D341Med (cell line): ENCODE data around the gene ACVR1B.

Experiments
- DNase-seq: peaks from one replicate; pipeline ENCODE4 v3.0.0; 2012; ENCODE audit warnings: low spot score

The ACVR1B gene

GRCh38 chr12:52004042-52004648 is 52.6 kb downstream of the ACVR1B start:
- peak; percentile 70 for DNase-seq

- DNase-seq = no peak
Measured at GRCh38 chr12:52005218-52005902, 53.9 kb downstream of the ACVR1B start.

DNA sequence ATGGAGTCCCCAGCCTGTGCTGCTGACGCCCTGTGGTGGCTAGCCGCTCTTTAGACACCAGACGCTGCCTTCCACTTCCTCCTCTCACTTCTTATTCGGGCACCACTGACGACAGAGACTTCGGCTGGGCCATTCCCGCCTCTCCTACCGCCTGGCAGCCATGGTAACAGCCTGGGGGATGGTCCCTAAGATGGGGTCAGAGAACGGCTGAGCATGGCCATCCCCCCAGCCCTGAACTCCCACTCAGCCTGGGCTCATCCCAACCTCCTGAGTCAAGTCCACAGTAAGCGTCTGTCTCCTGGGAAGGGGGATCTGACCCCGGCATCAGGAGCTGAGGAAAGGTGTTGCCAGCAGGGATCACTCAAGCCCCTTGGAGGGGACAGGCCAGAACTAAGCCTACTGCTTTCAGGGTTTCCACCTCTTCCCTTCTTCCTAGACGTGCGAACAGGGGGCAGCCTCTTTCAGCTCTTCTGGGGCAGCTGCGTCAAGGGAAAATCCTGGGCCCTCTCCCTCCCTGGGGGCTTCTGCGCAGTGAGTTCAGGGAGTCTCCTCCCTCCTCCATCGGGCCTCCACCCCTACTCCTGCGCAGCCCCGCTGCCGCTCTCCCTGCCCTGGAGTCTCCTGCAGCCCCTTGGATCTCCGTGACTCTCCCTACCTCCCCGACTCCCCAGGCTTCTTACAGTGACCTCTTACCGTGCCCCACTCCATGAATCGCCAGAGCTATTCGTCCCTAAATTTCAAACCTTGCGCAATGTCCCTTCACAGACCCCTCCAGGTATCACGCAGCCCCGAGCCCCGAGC is 54.6 kb downstream of the ACVR1B start:
- peak; percentile 74 for DNase-seq

- peak; percentile 85 for DNase-seq
Measured at GRCh38 chr12:52006726-52007157, 55.2 kb downstream of the ACVR1B start, which contains the start of gene TAMALIN. TSS of gene TAMALIN (plus strand) at chr12:52006946. CDS start at chr12:52007020, 74 bp downstream.

DNA sequence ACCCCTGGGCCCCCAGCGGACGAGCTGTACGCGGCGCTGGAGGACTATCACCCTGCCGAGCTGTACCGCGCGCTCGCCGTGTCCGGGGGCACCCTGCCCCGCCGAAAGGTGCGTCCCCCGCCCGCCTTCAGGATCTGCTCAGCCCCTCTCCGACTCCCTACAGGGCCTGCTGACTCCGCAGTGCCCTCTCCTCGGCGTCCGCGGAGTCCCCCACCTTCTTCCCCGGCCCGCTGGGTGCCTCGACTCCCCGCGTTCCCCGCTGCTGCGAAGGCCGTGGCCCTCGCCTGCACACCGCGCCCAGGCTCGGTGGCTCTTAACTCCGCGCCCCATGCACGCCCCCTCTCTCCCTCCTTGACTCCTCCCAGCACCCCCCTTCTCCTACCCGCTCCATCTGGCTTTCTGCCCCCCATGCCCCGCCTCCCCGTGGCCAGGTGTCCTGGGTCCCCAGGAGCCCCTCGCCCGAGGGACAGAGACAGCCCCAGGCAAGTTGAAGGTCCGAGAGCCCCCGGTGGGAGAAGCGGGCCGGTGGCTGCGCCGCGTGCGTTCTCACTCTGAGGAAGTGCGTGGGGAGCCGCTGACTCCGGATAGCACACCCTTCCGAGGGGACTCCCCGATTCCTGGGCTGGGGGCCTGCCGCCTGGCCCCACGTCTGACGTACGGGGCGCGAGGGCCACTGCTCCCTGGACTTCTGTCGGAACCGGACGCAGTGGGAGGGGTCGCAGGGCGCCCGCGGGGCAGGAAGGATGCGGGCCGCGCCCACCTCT is 55.8 kb downstream of the ACVR1B start:
- no peak for DNase-seq

DNA sequence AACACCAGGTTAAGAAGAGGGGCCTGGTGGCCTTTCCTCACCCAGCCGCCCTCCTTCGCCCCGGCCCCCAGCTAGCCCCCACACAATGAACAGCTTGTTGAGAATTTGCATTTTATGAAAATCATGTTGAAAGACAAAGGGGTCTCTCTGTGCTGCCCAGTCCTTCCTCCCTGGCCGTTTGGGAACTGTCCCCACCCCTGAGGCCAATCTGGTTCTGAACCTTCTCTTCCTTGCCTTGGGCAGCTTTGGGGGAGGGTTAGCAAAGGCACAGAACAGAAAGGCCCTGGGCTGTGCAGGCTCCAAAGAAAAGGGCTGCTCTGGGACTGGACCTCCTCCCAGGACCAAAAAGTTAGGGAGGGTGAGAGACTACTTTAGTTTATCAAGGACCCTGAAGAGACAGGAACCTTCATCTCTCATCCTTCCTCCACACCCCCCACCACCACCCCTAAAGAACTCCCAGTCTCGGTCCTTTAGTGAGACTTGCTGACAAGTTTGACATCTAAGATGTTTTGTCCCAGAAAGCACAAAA is 56.5 kb downstream of the ACVR1B start:
- no peak for DNase-seq

DNA sequence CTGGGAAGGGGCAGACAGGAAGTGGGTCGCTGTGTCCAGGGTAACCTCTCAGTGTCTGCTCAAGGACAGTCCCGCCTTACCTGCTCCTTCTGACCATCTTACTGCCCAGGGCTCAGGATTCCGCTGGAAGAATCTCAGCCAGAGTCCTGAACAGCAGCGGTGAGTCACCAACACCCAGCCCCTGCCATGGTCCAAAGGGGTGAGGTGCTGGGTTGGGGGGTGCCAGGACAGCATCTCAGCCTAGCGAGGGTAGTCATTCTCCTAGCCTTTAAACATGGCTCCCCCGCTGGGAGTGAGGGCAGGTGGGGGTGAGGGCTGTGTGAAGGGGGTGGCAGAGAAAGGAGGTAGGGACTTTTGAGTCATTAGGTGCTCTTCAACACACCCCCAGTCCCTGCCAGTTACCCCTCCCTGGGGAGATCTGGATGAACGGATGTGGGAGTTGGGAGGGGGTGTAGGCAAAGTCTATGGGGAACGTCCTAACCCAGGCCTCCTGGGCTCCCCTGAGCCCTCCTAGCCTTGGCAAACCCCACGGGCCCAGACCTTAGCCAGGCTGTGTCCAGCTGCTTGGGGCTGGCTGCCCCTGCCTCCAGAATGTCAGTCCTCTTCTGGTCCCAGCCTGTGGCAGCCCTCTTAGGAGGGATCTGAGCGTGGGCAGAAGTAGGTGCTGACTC is 57.7 kb downstream of the ACVR1B start:
- no peak for DNase-seq

- no peak for DNase-seq
Measured at GRCh38 chr12:52010152-52010622, 58.7 kb downstream of the ACVR1B start.

DNA sequence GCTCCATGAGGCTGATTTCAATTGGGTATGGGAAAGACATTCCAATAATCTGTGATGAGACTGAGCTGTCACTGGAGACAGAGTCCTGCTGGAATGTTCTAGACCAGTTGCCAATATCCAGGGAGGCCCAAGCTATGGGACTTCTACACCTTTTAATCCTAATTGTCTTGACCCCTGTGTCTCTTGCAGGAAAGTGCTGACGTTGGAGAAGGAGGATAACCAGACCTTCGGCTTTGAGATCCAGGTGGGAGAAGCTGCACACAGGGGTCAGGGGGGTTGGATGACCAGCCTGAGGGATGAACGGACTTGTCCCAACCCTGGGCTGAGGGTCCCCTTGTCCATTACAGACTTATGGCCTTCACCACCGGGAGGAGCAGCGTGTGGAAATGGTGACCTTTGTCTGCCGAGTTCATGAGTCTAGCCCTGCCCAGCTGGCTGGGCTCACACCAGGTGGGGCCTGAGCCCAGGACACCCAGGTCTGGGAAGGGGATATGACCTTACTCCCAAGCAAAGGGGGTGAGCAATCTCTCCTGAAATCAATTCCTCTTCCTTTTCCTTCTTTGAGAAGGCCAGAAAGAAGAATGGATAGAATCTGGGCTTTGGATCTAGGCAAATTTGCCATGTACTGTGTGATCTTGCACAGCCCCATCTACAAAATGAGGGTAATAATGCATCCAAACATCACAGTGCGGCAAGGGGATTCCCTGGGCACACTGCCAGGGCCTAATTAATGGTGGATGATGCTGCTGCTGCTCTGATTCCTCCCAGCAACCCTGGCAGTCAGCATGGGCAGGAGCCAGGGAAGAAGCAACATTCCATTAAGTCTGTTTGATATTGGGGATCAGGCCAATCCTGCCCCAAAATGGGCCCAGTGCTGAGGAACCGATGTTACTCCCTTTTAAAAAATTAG is 59.4 kb downstream of the ACVR1B start:
- peak; percentile 59 for DNase-seq

GRCh38 chr12:52011602-52012214 is 60.2 kb downstream of the ACVR1B start:
- no peak for DNase-seq

DNA sequence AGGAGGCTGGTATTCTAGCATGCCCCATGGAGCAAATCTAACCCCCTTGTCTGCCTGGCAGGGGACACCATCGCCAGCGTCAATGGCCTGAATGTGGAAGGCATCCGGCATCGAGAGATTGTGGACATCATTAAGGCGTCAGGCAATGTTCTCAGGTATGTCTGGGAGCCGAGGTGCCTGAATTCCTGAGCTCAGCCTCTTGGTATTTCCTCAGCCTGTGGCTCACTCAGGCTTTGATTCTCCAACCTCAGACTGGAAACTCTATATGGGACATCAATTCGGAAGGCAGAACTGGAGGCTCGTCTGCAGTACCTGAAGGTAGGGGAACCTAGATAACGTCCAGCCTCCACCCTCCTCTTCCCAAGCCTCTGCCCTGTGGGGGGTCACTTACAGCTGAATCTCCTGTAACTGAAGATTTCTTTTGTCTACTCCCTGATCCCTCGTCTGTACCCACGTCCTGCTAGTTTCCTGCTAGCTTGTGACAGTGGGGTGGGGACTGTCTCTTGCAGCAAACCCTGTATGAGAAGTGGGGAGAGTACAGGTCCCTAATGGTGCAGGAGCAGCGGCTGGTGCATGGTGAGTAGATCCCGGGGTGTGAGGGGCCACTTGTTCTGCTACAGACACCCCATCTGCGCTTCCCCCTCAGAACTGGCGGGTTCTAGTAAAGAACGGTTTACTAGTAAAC is 62.3 kb downstream of the ACVR1B start:
- no peak for DNase-seq

DNA sequence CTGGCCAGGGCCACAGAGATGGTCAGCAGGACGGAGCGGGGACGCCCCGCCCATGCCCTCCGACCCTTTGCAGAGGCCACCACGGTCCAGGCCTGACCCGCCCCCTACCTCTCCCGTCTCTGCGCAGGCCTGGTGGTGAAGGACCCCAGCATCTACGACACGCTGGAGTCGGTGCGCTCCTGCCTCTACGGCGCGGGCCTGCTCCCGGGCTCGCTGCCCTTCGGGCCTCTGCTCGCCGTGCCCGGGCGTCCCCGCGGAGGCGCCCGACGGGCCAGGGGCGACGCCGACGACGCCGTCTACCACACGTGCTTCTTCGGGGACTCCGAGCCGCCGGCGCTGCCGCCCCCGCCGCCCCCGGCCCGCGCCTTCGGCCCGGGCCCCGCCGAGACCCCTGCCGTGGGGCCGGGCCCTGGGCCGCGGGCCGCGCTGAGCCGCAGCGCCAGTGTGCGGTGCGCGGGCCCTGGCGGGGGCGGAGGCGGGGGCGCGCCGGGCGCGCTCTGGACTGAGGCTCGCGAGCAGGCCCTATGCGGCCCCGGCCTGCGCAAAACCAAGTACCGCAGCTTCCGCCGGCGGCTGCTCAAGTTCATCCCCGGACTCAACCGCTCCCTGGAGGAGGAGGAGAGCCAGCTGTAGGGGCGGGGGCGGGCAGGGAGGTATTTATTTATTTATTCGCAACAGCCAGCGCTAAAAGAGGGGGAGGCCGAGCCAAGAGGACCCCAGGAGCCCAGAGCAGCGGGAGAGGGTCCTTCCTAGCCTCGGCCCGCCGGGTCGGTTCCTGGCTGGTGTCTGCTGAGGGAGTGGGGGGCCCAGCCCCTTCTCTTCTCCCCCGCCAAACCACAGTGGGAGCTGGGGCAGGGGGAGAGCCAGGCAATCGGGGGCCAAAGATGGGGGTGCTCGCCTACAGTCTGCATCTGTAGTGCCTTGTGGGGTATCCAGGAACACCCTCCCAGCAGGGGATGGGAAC is 63.4 kb downstream of the ACVR1B start:
- DNase-seq = no peak

- no peak for DNase-seq
Measured at GRCh38 chr12:52015532-52016041, 64.1 kb downstream of the ACVR1B start.

DNA sequence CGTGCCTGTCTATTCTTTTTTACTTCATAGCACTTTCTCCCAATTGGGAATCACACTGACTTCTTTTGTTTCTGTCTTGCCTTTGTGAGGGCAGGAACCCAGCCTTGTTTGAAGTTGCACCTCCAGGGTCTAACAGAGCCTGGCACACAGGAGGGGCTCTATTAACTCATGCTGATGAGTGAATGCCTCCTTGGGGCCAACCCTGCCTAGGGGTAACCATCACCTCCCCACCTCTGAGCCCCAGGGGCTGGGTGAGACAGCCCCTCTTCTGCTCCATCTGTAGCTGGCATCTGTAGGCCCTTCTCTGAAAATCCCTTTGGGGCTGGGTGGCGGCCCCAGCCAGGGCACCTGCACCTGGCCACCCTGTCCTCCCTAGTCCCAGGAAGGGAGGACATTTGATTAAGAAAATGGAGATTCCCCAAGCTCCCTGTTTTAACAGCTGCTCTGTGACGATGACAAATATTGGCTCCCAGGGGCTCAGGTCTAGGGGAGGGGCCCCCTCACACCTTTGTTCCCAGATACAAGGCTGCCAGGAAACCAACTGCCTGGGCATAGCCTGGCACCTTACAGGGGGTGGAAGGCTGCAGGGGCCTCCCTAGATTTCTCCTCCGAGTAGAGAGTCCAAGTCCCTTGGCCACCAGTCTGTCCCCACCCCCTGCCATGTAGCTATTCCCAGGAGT is 67.1 kb downstream of the ACVR1B start:
- DNase-seq = no peak

DNA sequence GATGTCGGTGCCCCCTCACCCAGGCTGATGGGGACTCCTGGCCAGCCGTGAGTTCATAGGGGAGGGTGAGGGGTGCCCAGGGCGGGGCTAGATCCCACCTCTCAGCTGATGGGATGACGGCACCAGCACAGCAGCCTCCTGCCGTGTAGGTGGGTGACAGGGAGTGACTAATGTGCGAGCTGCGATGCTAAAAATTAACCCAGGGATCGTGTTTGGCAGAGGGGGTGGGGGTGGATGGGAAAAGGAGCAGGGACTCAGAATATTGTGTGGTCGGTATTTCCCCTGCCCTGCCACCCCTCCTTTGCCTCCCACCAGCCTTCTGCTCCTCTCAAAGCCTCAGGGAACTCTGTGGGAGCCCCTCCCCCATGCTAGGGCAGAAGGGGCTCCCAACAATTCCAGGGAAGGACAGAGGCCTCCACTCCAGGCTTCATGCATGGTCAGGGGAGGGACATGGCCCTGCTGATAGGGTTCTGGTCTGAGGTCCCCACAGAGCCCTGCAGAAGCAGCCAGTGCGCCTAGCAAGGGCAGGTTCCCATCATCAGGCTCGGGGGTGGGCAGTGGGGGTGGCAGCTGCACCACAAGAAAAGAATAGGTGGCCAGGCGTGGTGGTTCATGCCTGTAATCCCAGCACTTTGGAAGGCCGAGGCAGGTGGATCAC is 67.7 kb downstream of the ACVR1B start:
- DNase-seq = no peak

- peak; percentile 84 for DNase-seq
Measured at GRCh38 chr12:52020539-52021336, 69.2 kb downstream of the ACVR1B start.
